SHP77 (cell line): ENCODE results near the gene HIGD1A.

Experiments
- DNase-seq, 2 experiments: peaks; one replicate each; lab custom pipeline; 2025; lab: John Stamatoyannopoulos, UW

The HIGD1A gene

DNA sequence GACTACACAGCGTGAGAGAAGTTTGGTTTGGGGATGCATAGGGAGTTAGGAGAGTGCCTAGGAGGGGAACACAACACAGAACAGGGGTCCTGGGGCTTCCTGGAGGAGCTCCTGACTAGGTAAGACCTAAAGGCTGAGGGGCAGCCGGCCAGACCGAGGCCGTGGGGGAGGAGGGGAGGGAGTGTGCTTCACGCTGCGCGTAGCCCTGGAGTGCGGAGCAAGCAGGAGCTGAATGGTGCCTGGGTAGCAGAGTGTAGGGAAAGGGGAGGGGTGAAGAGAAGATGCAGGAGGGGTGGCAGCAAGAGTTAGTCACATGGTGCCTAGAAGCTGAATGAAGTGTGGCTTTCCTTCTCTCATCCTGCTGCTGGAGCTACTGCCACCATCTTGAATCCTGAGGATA is 69.3 kb downstream of the HIGD1A start:
- no peak for DNase-seq

DNA sequence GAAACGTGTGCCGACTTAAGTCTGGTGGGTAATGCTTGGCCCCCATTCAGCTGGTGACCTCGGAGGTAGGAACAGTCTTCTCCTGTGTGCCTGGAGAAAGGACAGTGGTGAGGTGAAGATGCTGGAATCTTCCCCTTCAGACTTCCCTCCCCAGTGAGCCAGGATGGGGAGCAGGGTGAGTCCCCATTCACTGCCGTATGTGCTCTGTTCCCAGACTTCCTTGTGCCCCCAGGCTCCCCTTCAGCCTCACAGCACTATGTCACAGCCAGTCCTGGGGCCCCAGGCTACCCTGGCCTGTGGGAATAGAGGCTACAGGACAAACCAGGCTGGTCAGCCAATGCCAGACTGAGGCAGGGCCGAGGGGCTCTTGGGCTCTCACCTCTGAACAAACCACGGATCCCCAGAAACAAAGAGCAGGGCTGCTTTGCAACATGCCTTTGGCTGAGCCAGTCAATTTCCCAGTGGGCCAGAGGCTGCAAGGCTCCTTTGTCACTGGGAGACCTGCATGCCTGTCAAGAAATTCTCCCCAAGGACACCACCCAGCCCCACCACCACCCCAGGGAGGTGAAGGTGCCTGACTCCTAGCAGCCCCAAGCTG is 69.9 kb downstream of the HIGD1A start:
- DNase-seq = no peak

DNA sequence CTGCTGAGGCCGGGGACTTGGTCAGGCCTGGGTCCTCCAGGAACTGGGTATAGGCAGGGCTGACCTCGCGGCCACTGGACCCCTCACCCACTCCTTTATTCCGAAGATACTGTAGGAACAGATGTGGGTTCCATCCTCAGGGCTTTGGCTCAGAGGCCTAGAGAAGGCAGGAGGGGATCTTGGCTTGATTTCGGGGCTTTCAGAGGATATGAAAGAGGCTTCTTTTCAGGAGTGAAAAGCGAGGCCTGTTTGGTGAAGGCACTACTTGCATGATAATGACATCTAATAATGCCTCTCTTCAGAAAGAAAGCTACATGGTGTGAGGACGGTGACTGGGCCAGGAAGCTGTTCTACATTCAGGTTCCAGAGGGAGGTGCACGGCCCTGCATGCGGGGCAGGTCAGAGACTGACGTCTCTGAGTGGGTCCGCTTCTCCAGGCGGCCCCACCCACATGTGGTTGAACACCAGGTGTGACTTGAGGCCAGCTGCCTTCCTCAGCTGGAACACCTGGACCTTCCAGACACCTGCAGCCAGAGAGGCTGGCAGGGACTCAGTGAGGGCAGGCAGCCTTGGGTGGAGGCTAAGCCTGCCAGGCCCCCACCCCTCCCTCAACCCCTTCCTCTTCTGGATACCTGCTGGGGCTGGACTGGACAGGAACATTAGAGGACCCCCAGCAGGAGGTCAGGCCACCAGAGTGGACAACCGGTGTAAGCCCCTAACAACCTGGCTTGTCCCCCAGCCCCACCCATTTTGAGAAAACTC is 70.6 kb downstream of the HIGD1A start:
- peak; percentile 6 to 12 for DNase-seq
